Endothelial cell of umbilical vein (primary cell): ENCODE measurements around the gene RAI1. TPM values are rescaled to one million over a fixed set of nuclear protein-coding genes. Genes with fewer than 3 reads are reported as not detected.
"Not testable (repeated sequence)": the region's sequence is repeated elsewhere in the genome, so short reads cannot be mapped to it uniquely, and the experiment has no call there.

ENCODE experiments used
- Bru-seq: library from RNA; stranded (reverse); fragments of 400-500 nt; gene quantifications from one replicate; lab custom pipeline; 2021; lab: Mats Ljungman, UMichigan
- BruChase-seq, 2 experiments: library from RNA; stranded (reverse); fragments of 400-500 nt; gene quantifications; one replicate each; lab custom pipeline; 2021; lab: Mats Ljungman, UMichigan
- BruUV-seq: library from RNA; stranded (reverse); fragments of 400-500 nt; replicated peaks from 2 replicates; lab custom pipeline; 2021; lab: Mats Ljungman, UMichigan
- CTCF ChIA-PET: fragments of 300-600, 350-600 bp; sonication (Branson Sonifier 250); formaldehyde crosslinking; loops from one replicate; lab custom pipeline; 2021; ENCODE audit warnings: antibody characterized with exemption, inconsistent platforms; lab: Charles Lee
- POLR2A ChIA-PET: fragments of 300-600, 350-600 bp; sonication (Branson Sonifier 250); formaldehyde crosslinking; loops from one replicate; lab custom pipeline; 2021; ENCODE audit warnings: antibody characterized with exemption, inconsistent platforms; lab: Charles Lee
- DNase-seq: peaks from one replicate; pipeline ENCODE4 v3.0.0-alpha.2; 2011; ENCODE audit warnings: low read depth, low spot score
- FAIRE-seq: peaks from 2 replicates; lab custom pipeline; 2011; peaks lifted over from hg19 to GRCh38; lab: Jason Lieb, UNC
- H2AFZ ChIP-seq: 2 replicates; pipeline ENCODE4 v1.6.0; 2012; ENCODE audit warnings: low read depth, low read length, control low read depth, inconsistent platforms
- H3K27ac ChIP-seq: 2 replicates; pipeline ENCODE4 v1.5.1; 2011; ENCODE audit warnings: low read depth, mild to moderate bottlenecking, control low read depth, low read length, moderate library complexity; ENCODE audit not compliant: insufficient read depth
- H3K27me3 ChIP-seq, 2 experiments: 2 replicates each; pipeline versions ENCODE4 v1.6.0 to v1.6.1; 2011; ENCODE audit warnings: low read length in 2 of 2, mixed read lengths in 1 of 2; ENCODE audit not compliant: control insufficient read depth in 2 of 2, insufficient read depth in 2 of 2
- H3K36me3 ChIP-seq, 2 experiments: 2 replicates in 1 of 2; 3 replicates in 1 of 2; pipeline ENCODE4 v1.5.1; 2011; ENCODE audit warnings: low read length in 2 of 2, mild to moderate bottlenecking in 1 of 2, moderate library complexity in 1 of 2; ENCODE audit not compliant: control insufficient read depth in 2 of 2, insufficient read depth in 2 of 2; ENCODE audit errors: extremely low read depth in 1 of 2
- H3K4me1 ChIP-seq: 3 replicates; pipeline ENCODE4 v1.5.1; 2011; ENCODE audit warnings: mild to moderate bottlenecking, low read length; ENCODE audit not compliant: control insufficient read depth, insufficient read depth; ENCODE audit errors: extremely low read depth
- H3K4me2 ChIP-seq: 2 replicates; pipeline ENCODE4 v1.6.1; 2011; ENCODE audit warnings: low read length, control low read depth, mixed read lengths; ENCODE audit not compliant: insufficient read depth
- H3K4me3 ChIP-seq, 3 experiments: fragments of 200-600 bp in 1 of 3; sonication (generic), shearing (Covaris generic) in 1 of 3; replicated peaks in 1 of 3; 2 replicates each; pipeline ENCODE4 v1.5.1; 2011 to 2016; ENCODE audit warnings: control low read depth in 3 of 3, low read length in 3 of 3, mild to moderate bottlenecking in 2 of 3, inconsistent platforms in 1 of 3, low read depth in 1 of 3, moderate library complexity in 1 of 3; ENCODE audit not compliant: insufficient read depth in 1 of 3
- H3K79me2 ChIP-seq: 2 replicates; pipeline ENCODE4 v1.6.0; 2012; ENCODE audit warnings: low read length, inconsistent platforms; ENCODE audit not compliant: control insufficient read depth, insufficient read depth
- H3K9ac ChIP-seq: replicated peaks from 2 replicates; pipeline ENCODE3; 2011; ENCODE audit warnings: low read length, control low read depth; ENCODE audit not compliant: insufficient read depth; ENCODE audit errors: extremely low read depth
- H3K9me1 ChIP-seq: replicated peaks from 3 replicates; pipeline ENCODE4 v1.6.0; 2011; ENCODE audit warnings: mild to moderate bottlenecking, low read length; ENCODE audit not compliant: control insufficient read depth, insufficient read depth; ENCODE audit errors: extremely low read depth
- H3K9me3 ChIP-seq: replicated peaks from 2 replicates; pipeline ENCODE4 v1.5.1; 2012; ENCODE audit warnings: low read length, inconsistent platforms; ENCODE audit not compliant: control insufficient read depth, insufficient read depth
- H4K20me1 ChIP-seq: replicated peaks from 2 replicates; pipeline ENCODE3; 2011; ENCODE audit warnings: mild to moderate bottlenecking, low read length; ENCODE audit not compliant: control insufficient read depth, insufficient read depth; ENCODE audit errors: extremely low read depth
- EZH2 ChIP-seq: IDR thresholded peaks from 2 replicates; pipeline ENCODE4 v1.6.1; 2012; ENCODE audit warnings: borderline replicate concordance, low read depth, mild to moderate bottlenecking, moderate library complexity, low read length, inconsistent platforms; ENCODE audit not compliant: severe bottlenecking
- FOS ChIP-seq: IDR thresholded peaks from 2 replicates; pipeline ENCODE4 v1.6.1; 2011; ENCODE audit warnings: mild to moderate bottlenecking, low read length, moderate library complexity, borderline replicate concordance; ENCODE audit not compliant: insufficient read depth
- GATA2 ChIP-seq: IDR thresholded peaks from 2 replicates; pipeline ENCODE4 v1.7.0; 2011; ENCODE audit warnings: low read depth, mild to moderate bottlenecking, moderate library complexity, mixed read lengths, low read length; ENCODE audit not compliant: insufficient read length, insufficient read depth
- JUN ChIP-seq: IDR thresholded peaks from 2 replicates; pipeline ENCODE4 v1.6.1; 2011; ENCODE audit warnings: borderline replicate concordance, low read depth; ENCODE audit not compliant: insufficient read length, insufficient read depth
- MYC ChIP-seq: IDR thresholded peaks from one replicate; pipeline ENCODE4 v1.6.1; 2011; ENCODE audit warnings: mild to moderate bottlenecking, low read depth, low read length
- POLR2A ChIP-seq: IDR thresholded peaks from 2 replicates; pipeline ENCODE4 v1.6.1; 2012; ENCODE audit warnings: low read depth, mild to moderate bottlenecking, control low read depth, low read length
- POLR2AphosphoS5 ChIP-seq: IDR thresholded peaks from 2 replicates; pipeline ENCODE4 v1.6.1; 2012; ENCODE audit warnings: low read depth, mild to moderate bottlenecking, control low read depth, low read length, moderate library complexity; ENCODE audit not compliant: insufficient read depth
- dilution Hi-C: fragments of 300-500 bp; cut with MboI; formaldehyde crosslinking; loops from one replicate; pipeline ENCODE4 v1.15.0; 2019; ENCODE audit warnings: low sequenced_read_pairs; ENCODE audit not compliant: extremely low pct_ligation_motif_present
- intact Hi-C: fragments of 100-400 bp; cut with micrococcal nuclease; formaldehyde crosslinking; loops from one replicate; pipeline ENCODE4 v1.10.0; 2022
- long read RNA-seq: library from polyadenylated mRNA; stranded (forward); transcript quantifications from one replicate; pipeline ENCODE4 v2.0.0, GENCODE V29; 2021
- polyA minus RNA-seq, 3 experiments: library from RNA; depleted of rRNA, polyadenylated mRNA; stranded (reverse); fragments of >200 nt; gene quantifications; 1 replicate in 1 of 3; 2 replicates in 2 of 3; pipeline ENCODE4 v1.2.3, GENCODE V29; 2011
- polyA plus RNA-seq, 4 experiments: library from polyadenylated mRNA; depleted of rRNA in 3 of 4; stranded (reverse) in 3 of 4; unstranded in 1 of 4; fragments of >200 nt; gene quantifications; 2 replicates each; pipeline versions ENCODE4 v1.2.1 to v1.2.3, GENCODE V29; 2011 to 2012; ENCODE audit warnings: missing spikeins in 1 of 4
- total RNA-seq: library from RNA; stranded (reverse); gene quantifications from 2 replicates; pipeline ENCODE4 v1.2.3, GENCODE V29; 2021
- TF ChIP-seq, protein P1 (sequence below): IDR thresholded peaks from 2 replicates; pipeline ENCODE4 v1.6.1; 2011; ENCODE audit not compliant: insufficient read depth, insufficient read length
- TF ChIP-seq, protein P2 (sequence below), 2 donors: IDR thresholded peaks; 1 replicate in 1 of 2; 2 replicates in 1 of 2; pipeline ENCODE4 v1.5.1; 2011; ENCODE audit warnings: low read length in 2 of 2, mild to moderate bottlenecking in 2 of 2, moderate library complexity in 2 of 2, control low read depth in 1 of 2, inconsistent platforms in 1 of 2, low read depth in 1 of 2; ENCODE audit not compliant: insufficient read depth in 1 of 2; ENCODE audit errors: extremely low read depth in 1 of 2

RAI1 gene, protein sequence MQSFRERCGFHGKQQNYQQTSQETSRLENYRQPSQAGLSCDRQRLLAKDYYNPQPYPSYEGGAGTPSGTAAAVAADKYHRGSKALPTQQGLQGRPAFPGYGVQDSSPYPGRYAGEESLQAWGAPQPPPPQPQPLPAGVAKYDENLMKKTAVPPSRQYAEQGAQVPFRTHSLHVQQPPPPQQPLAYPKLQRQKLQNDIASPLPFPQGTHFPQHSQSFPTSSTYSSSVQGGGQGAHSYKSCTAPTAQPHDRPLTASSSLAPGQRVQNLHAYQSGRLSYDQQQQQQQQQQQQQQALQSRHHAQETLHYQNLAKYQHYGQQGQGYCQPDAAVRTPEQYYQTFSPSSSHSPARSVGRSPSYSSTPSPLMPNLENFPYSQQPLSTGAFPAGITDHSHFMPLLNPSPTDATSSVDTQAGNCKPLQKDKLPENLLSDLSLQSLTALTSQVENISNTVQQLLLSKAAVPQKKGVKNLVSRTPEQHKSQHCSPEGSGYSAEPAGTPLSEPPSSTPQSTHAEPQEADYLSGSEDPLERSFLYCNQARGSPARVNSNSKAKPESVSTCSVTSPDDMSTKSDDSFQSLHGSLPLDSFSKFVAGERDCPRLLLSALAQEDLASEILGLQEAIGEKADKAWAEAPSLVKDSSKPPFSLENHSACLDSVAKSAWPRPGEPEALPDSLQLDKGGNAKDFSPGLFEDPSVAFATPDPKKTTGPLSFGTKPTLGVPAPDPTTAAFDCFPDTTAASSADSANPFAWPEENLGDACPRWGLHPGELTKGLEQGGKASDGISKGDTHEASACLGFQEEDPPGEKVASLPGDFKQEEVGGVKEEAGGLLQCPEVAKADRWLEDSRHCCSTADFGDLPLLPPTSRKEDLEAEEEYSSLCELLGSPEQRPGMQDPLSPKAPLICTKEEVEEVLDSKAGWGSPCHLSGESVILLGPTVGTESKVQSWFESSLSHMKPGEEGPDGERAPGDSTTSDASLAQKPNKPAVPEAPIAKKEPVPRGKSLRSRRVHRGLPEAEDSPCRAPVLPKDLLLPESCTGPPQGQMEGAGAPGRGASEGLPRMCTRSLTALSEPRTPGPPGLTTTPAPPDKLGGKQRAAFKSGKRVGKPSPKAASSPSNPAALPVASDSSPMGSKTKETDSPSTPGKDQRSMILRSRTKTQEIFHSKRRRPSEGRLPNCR (N-terminal part only)
- total RNA-seq, result 43.3 and 47.3 TPM in 2 replicates
- polyA plus RNA-seq, result 7.4 and 7.8 TPM in 2 replicates
- polyA plus RNA-seq (2011; cell fraction: cytosol; rRNA removed), result 5.2 and 6.3 TPM in 2 replicates
- 17.5 and 19.2 TPM in 2 replicates for polyA plus RNA-seq (2011; cell fraction: nucleus; rRNA removed)
- 14.2 and 19.1 TPM in 2 replicates for polyA plus RNA-seq (2012)
- polyA minus RNA-seq, result 8.2 and 14.0 TPM in 2 replicates
- 9.0 TPM for polyA minus RNA-seq (2011; cell fraction: cytosol; rRNA and poly(A)+ RNA removed)
- 17.7 and 21.7 TPM in 2 replicates for polyA minus RNA-seq (2011; cell fraction: nucleus; rRNA and poly(A)+ RNA removed)
- Bru-seq, nascent RNA, result percentile 74 among the genes with signal in this experiment
- BruChase-seq, experiment 1, labeled RNA remaining after a 6-hour chase, result percentile 88 among the genes with signal in this experiment
- percentile 86 among the genes with signal in this experiment for BruChase-seq, experiment 2, labeled RNA remaining after a 2-hour chase
- long read RNA-seq, full-length matches to known transcripts, result 2 of 103 reads
- long read RNA-seq, partial matches to known transcripts, result 92 of 103 reads
- long read RNA-seq, other reads (novel, unspliced or antisense), result 9 of 103 reads

DNA sequence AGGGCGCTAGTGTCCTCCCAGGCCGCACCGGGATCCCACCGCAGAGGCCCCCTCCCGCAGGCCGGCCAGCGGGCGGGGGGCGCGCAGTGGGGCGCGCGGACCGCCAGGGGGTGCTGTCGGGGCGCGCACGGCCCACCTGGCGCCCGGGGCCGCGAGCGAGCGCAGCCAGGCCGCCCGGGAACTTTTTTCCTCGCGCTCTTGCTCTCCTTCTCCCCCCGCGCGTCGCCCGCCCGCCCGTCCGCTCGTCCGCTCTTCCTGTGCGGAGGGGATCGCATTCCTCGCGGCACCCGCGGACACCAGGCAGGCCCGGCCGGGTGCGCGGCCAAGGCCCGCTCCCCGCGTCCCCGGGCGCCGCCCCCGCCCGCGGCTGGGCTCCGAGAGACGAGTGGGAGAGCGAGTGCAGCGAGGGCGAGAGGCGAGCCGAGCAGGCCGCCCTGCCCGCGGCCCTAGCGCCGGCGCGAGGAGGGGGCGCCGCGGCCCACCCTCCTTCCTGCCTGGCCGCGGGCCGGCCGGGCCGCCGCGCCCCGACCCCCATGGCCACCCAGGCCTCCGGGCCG lies at the start of gene RAI1:
TSS of gene RAI1 (plus strand) at position 272 of the 557 bp plus-strand sequence. CDS start 111,491 bp downstream, outside the sequence.
- POLR2A ChIA-PET, result no interaction called here
- peak; percentile 75 for DNase-seq
- H3K4me2 ChIP-seq, result peak within 1 kb of the TSS; percentile 42

DNA sequence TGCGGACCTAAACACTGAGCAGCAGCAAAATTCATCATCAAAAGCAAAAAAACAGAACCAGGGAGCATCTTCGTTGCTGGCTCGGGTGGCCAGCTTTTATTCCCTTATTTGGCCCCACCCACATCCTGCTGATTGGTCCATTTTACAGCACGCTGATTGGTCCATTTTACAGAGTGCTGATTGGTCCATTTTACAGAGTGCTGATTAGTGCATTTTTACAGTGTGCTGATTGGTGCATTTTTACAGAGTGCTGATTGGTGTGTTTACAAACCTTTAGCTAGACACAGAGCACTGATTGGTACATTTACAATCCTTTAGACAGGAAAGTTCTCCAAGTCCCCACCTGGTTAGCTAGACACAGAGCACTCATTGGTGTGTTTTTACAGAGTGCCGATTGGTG lies 48.6 kb upstream of the RAI1 start:
- DNase-seq, BruUV-seq, H2AFZ ChIP-seq, dilution Hi-C loops, H3K4me2 ChIP-seq, H4K20me1 ChIP-seq, FAIRE-seq, H3K27me3 ChIP-seq, POLR2A ChIA-PET, H3K9me3 ChIP-seq, H3K9me1 ChIP-seq, H3K9ac ChIP-seq, H3K27ac ChIP-seq, H3K4me3 ChIP-seq, H3K36me3 ChIP-seq, H3K4me1 ChIP-seq, intact Hi-C loops, H3K79me2 ChIP-seq: not testable (repeated sequence)
- CTCF ChIA-PET, result interaction anchor here (1.6 to 2.6 kb wide), 3 partner anchors 9 to 137 kb away, joined by 3 to 16 read pairs (median 6); partner anchors contain the start of gene RASD1

More for the DNA sequence above, at the start of gene RAI1:
- no peaks in the 10 kb centered on the region for H3K9me3 ChIP-seq
- dilution Hi-C loops (no loop called here), intact Hi-C loops (loop anchor here (1.0 to 5.0 kb wide), 5 partner anchors 131 to 352 kb away; no protein-coding TSS in a partner anchor)
- CTCF ChIA-PET, result interaction anchor here (1.0 to 2.9 kb wide), 12 partner anchors 12 to 352 kb away, joined by 3 to 17 read pairs (median 5); no protein-coding TSS in a partner anchor
- no peak for FAIRE-seq
- H3K27ac ChIP-seq, result peak within 1 kb of the TSS; percentile 79
- BruUV-seq, result no TSS peak
- H3K9me1 ChIP-seq, result no peaks in the 10 kb centered on the region
- TF ChIP-seq, protein P1, sequence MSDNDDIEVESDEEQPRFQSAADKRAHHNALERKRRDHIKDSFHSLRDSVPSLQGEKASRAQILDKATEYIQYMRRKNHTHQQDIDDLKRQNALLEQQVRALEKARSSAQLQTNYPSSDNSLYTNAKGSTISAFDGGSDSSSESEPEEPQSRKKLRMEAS, result no peak
- peak; percentile 56 for TF ChIP-seq POLR2AphosphoS5
- TF ChIP-seq MYC, result no peak
- TF ChIP-seq, protein P2, sequence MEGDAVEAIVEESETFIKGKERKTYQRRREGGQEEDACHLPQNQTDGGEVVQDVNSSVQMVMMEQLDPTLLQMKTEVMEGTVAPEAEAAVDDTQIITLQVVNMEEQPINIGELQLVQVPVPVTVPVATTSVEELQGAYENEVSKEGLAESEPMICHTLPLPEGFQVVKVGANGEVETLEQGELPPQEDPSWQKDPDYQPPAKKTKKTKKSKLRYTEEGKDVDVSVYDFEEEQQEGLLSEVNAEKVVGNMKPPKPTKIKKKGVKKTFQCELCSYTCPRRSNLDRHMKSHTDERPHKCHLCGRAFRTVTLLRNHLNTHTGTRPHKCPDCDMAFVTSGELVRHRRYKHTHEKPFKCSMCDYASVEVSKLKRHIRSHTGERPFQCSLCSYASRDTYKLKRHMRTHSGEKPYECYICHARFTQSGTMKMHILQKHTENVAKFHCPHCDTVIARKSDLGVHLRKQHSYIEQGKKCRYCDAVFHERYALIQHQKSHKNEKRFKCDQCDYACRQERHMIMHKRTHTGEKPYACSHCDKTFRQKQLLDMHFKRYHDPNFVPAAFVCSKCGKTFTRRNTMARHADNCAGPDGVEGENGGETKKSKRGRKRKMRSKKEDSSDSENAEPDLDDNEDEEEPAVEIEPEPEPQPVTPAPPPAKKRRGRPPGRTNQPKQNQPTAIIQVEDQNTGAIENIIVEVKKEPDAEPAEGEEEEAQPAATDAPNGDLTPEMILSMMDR (IDR thresholded peaks at IDR 0.05; ENCODE audit: extremely low read depth in 1 of 2, insufficient read depth in 1 of 2, low read depth in 1 of 2, low read length in 2 of 2), result peak; percentile 51 to 79
- no peak for TF ChIP-seq POLR2A
- TF ChIP-seq GATA2, result no peak
- TF ChIP-seq JUN, result no peak
- no peak for TF ChIP-seq EZH2
- TF ChIP-seq FOS, result no peak
- H3K79me2 ChIP-seq, result peaks cover 45% of the 10 kb centered on the region
- peak within 1 kb of the TSS; percentile 86 for H3K9ac ChIP-seq
- no peaks in the 10 kb centered on the region for H3K27me3 ChIP-seq
- H4K20me1 ChIP-seq, result no peaks in the 10 kb centered on the region
- no peaks in the 10 kb centered on the region for H3K36me3 ChIP-seq
- peak within 1 kb of the TSS; percentile 65 to 91 (median 69) for H3K4me3 ChIP-seq
- peaks cover 34% of the 10 kb centered on the region for H3K4me1 ChIP-seq
- H2AFZ ChIP-seq, result no peak within 1 kb of the TSS
